MCF 10A (cell line): ENCODE results near the gene TAOK3. TPM values are rescaled to one million over a fixed set of nuclear protein-coding genes. Genes with fewer than 3 reads are reported as not detected.

Experiments used
- BruUV-seq: library from RNA; stranded (reverse); fragments of 400-500 nt; replicated peaks from 2 replicates; lab custom pipeline; 2021; lab: Mats Ljungman, UMichigan
- CTCF ChIA-PET: fragments of 300-600 bp; sonication (Branson Sonifier 250); formaldehyde crosslinking; extraction: SDS; loops from one replicate; lab custom pipeline; 2021; ENCODE audit warnings: antibody characterized with exemption, inconsistent platforms; lab: Yijun Ruan, JAX
- POLR2A ChIA-PET: fragments of 300-600, 350-650 bp; sonication (Branson Sonifier 250); formaldehyde crosslinking; extraction: SDS; loops from one replicate; lab custom pipeline; 2020; ENCODE audit warnings: antibody characterized with exemption, inconsistent platforms; lab: Yijun Ruan, JAX
- DNase-seq: peaks from one replicate; pipeline ENCODE4 v3.0.0-alpha.2; 2018; ENCODE audit not compliant: unreplicated experiment
- H3K27ac Mint-ChIP-seq: one replicate; pipeline ENCODE4 v1.8.0; 2022; ENCODE audit warnings: mild to moderate bottlenecking, low read depth, mixed read lengths; ENCODE audit not compliant: unreplicated experiment
- H3K27me3 Mint-ChIP-seq: one replicate; pipeline ENCODE4 v1.8.0; 2022; ENCODE audit warnings: mixed read lengths; ENCODE audit not compliant: insufficient read depth, unreplicated experiment
- H3K36me3 Mint-ChIP-seq: one replicate; pipeline ENCODE4 v1.8.0; 2022; ENCODE audit warnings: mild to moderate bottlenecking, moderate library complexity, mixed read lengths; ENCODE audit not compliant: insufficient read depth, unreplicated experiment
- H3K4me1 Mint-ChIP-seq: one replicate; pipeline ENCODE4 v1.8.0; 2022; ENCODE audit warnings: mixed read lengths; ENCODE audit not compliant: insufficient read depth, unreplicated experiment
- H3K4me3 Mint-ChIP-seq: one replicate; pipeline ENCODE4 v1.8.0; 2022; ENCODE audit warnings: mild to moderate bottlenecking, moderate library complexity, mixed read lengths; ENCODE audit not compliant: unreplicated experiment
- H3K9me3 Mint-ChIP-seq: one replicate; pipeline ENCODE4 v1.8.0; 2022; ENCODE audit warnings: mixed read lengths; ENCODE audit not compliant: unreplicated experiment
- CTCF ChIP-seq: fragments of 200-600 bp; IDR thresholded peaks from one replicate; pipeline ENCODE4 v1.8.0; 2022; ENCODE audit warnings: antibody characterized with exemption, mild to moderate bottlenecking; ENCODE audit not compliant: unreplicated experiment
- intact Hi-C: fragments of 100-400 bp; cut with micrococcal nuclease; formaldehyde crosslinking; loops from 2 replicates; pipeline ENCODE4 v1.14.1; 2022
- total RNA-seq: library from RNA; stranded (reverse); gene quantifications from 2 replicates; pipeline ENCODE4 v1.2.3, GENCODE V29; 2022

The TAOK3 gene
- total RNA-seq, 1 experiment from 2014 or later, result 28.6 TPM

GRCh38 chr12:118377021-118377883 is 4.5 kb upstream of the TAOK3 start:
- BruUV-seq, result TSS peak; percentile 14
- intact Hi-C loops, result loop anchor here (1.0 to 5.0 kb wide), 3 partner anchors 256 to 1168 kb away; partner anchors contain the start of gene WSB2
- no peaks in the 10 kb centered on the region for H3K9me3 Mint-ChIP-seq
- TF ChIP-seq CTCF, result no peak
- ChIA-PET CTCF (interaction anchor here (0.6 to 8.9 kb wide), 78 partner anchors 8 to 1291 kb away, joined by 3 to 422 read pairs (median 4); partner anchors contain the start of genes PEBP1 and PRKAB1), POLR2A (interaction anchor here (0.6 to 6.2 kb wide), 14 partner anchors 10 to 1534 kb away, joined by 3 to 89 read pairs (median 4); partner anchors contain the start of genes PEBP1, PRKAB1 and WSB2)
- H3K4me3 Mint-ChIP-seq, result peak overlapping the region; percentile 66
- H3K27me3 Mint-ChIP-seq, result no peaks in the 10 kb centered on the region
- H3K27ac Mint-ChIP-seq, result peak overlapping the region; percentile 2
- peak; percentile 23 for DNase-seq
- H3K36me3 Mint-ChIP-seq, result peaks cover 22% of the 10 kb centered on the region
- peaks cover 6% of the 10 kb centered on the region for H3K4me1 Mint-ChIP-seq

- no peaks in the 10 kb centered on the region for H3K27me3 Mint-ChIP-seq
- no TSS peak for BruUV-seq
- H3K9me3 Mint-ChIP-seq, result no peaks in the 10 kb centered on the region
- peak within 1 kb of the TSS; percentile 66 for H3K4me3 Mint-ChIP-seq
- DNase-seq, result peak; percentile 80
- peaks cover 17% of the 10 kb centered on the region for H3K36me3 Mint-ChIP-seq
- POLR2A ChIA-PET, result interaction anchor here (0.6 to 6.2 kb wide), 20 partner anchors 9 to 316 kb away, joined by 3 to 89 read pairs (median 3); partner anchors contain the start of genes PEBP1 and WSB2
- CTCF ChIA-PET, result interaction anchor here (0.6 to 8.9 kb wide), 84 partner anchors 7 to 1460 kb away, joined by 3 to 422 read pairs (median 5); partner anchors contain the start of genes PEBP1, PRKAB1, RFC5 and VSIG10
- TF ChIP-seq CTCF, result peak; percentile 91
- H3K27ac Mint-ChIP-seq, result peak within 1 kb of the TSS; percentile 99
- H3K4me1 Mint-ChIP-seq, result peaks cover 6% of the 10 kb centered on the region
- intact Hi-C loops, result loop anchor here (1.0 to 5.0 kb wide), 6 partner anchors 194 to 1169 kb away; partner anchors contain the start of gene WSB2
These were observed 3.6 kb upstream of the TAOK3 start, which contains the start of gene SUDS3 for GRCh38 chr12:118376089-118377020. TSS of gene SUDS3 (plus strand) at chr12:118376555. CDS start at chr12:118376692, 137 bp downstream.

GRCh38 chr12:118375348-118375747 is 2.6 kb upstream of the TAOK3 start:
- H3K4me1 Mint-ChIP-seq, result peaks cover 14% of the 10 kb centered on the region
- POLR2A ChIA-PET, result interaction anchor here (0.7 to 6.2 kb wide), 12 partner anchors 14 to 254 kb away, joined by 3 to 89 read pairs (median 4); partner anchors contain the start of gene PEBP1
- CTCF ChIA-PET, result interaction anchor here (0.6 to 8.9 kb wide), 57 partner anchors 10 to 1298 kb away, joined by 3 to 422 read pairs (median 6); partner anchors contain the start of genes PEBP1, PRKAB1, RFC5 and VSIG10
- no peaks in the 10 kb centered on the region for H3K9me3 Mint-ChIP-seq
- H3K4me3 Mint-ChIP-seq, result peak overlapping the region; percentile 13
- H3K27ac Mint-ChIP-seq, result no peak overlapping the region
- intact Hi-C loops, result loop anchor here (5.0 kb wide), 1 partner anchor 313 kb away; the partner anchor contains the start of gene WSB2
- no peaks in the 10 kb centered on the region for H3K27me3 Mint-ChIP-seq
- no peak for DNase-seq
- BruUV-seq, result TSS peak; percentile 49
- H3K36me3 Mint-ChIP-seq, result peaks cover 8% of the 10 kb centered on the region
- no peak for TF ChIP-seq CTCF
